GM21825 (cell line): Measurements from ENCODE around the gene PDE8B.
"Not testable (repeated sequence)": the region's sequence is repeated elsewhere in the genome, so short reads cannot be mapped to it uniquely, and the experiment has no call there.

Source experiments
- ATAC-seq: cut with Tn5 transposase; IDR thresholded peaks from one replicate; pipeline ENCODE4 v1.9.1; 2021; ENCODE audit warnings: mild to moderate bottlenecking, moderate library complexity; ENCODE audit not compliant: unreplicated experiment

PDE8B gene

DNA sequence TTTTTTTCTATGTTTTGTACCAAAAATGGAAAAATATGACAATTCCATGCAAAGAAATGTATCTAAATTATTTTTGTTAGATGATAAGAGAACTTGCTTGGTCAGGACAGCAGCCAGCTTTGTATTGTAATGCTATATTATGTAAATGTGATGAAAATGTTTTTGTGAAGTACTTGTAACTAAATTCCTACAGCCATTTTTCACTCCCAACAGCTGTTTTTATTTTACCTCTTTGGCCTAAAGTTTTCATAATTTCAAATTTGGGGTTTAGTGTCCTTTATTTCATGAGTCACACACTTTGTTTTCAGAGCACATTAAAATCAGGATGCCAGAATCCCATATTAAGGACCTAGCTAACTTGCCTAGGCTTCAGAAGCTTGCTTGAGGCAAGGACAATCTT is 217.5 kb downstream of the PDE8B start:
- ATAC-seq, result no peak

- no peak for ATAC-seq
Measured at GRCh38 chr5:77428526-77428925, 218.0 kb downstream of the PDE8B start.

DNA sequence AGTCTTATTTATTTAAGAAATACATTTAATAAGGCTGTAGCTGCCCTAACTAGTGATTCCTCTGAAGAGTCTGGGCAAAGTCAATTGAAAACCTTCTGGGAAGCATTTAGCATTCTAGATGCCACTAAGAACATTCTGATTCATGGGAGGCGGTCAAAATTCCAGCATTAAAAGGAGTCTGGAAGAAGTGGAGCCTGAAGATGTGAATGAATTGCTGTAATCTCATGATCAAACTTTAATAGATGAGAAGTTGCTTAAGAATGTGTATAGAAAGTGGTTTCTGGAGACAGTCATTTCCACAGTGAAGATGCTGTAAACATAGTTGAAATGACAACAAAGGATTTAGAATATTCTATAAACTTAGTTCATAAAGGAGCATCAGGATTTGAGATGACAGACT is 220.2 kb downstream of the PDE8B start:
- ATAC-seq, result no peak

DNA sequence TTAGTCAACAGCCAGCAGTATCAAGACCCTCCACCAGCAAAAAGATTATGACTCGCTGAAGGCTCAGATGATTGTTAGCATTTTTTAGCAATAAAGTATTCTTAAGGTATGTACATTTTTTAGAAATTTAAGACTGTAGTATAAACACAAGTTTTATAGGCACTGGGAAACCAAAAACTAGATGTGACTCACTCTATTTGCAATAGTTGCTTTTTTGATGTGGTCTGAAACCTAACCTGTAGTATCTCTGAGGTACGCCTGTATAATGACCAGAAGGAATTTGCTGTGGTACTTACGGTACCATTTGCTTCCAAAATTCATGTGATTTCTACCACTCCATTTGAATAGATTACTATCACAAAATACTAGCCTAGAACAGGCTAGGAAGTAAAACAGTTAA is 220.8 kb downstream of the PDE8B start:
- ATAC-seq, result no peak

GRCh38 chr5:77431719-77432118 is 221.2 kb downstream of the PDE8B start:
- no peak for ATAC-seq

GRCh38 chr5:77437194-77437593 is 226.7 kb downstream of the PDE8B start:
- no peak for ATAC-seq

DNA sequence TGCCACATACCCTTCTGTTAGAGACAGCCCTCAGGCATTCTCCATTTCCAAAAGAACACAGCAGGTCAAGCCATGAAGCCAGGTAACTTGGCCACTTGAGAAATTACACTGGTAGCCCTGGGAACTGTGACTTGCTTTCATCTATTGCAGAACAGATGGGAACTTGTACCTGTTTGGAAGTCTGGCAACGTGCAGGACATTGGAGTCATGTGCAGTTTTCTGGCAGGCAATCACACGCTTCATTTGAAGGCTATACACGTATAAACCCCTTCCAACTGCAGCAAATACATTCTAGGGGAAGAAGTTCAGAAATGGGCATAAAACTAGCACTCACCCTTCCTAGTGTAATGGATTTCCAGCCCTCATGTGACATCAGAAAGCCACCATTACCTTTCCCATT is 227.6 kb downstream of the PDE8B start:
- ATAC-seq, result no peak

GRCh38 chr5:77443670-77444069 is 233.2 kb downstream of the PDE8B start:
- ATAC-seq, result no peak

DNA sequence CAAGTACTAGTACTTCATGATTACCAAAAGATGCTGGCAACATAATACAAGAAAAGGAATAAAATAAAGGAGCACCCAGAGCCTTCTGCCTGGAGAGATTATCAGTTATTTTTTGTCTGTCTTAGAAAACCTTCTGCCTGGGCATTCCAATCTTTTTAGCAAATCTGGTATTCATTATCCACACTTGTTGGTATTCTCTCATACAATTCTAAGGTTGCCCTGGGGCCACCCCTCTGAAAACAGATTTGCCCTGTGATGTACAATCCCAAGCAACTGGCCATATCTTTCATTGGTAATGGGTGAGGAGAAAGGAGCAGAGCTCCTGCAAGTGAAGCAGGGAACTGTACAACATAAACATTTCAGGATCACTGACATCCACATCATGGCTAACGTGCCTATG is 233.9 kb downstream of the PDE8B start:
- no peak for ATAC-seq

DNA sequence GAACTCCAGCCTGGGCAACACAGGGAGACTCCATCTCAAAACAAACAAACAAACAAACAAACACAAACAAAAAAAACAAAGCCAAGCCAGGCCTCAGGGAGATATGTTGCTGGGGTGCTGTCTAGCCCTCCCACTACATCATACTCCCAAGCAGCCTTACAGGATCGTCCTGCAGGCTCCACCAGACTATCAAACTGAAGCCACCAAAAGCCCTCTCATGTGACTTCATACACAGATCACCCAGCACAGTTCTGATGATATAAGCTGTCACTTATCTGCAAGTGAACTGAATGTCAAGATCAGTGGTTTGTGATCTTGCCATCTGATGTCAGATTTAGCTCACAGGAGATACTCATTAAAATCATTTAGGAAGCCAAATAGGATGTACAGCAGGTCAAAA is 238.4 kb downstream of the PDE8B start:
- no peak for ATAC-seq

- no peak for ATAC-seq
Measured at GRCh38 chr5:77449277-77449676, 238.8 kb downstream of the PDE8B start.

DNA sequence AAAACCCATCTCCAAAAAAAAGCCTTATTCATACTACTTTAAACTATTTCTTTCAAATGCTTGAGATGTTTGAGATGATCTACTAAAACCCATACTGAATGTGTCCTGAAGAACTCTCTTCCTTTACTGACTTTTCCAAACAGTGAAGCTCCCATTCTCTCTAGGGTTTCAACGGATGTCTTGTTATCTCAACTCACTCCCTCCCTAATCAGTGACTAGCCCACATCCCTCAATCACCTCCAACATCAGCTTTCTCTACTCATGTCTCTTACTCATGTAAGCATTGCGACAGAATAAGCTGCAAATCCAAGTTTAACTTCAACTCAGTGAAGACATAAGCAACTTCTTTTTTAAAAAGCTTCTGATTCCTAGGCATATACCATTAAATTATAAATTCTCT is 239.5 kb downstream of the PDE8B start:
- no peak for ATAC-seq

GRCh38 chr5:77452351-77452750 is 241.9 kb downstream of the PDE8B start:
- ATAC-seq, result no peak

GRCh38 chr5:77454123-77454522 is 243.6 kb downstream of the PDE8B start:
- no peak for ATAC-seq

- no peak for ATAC-seq
Measured at GRCh38 chr5:77461287-77461686, 250.8 kb downstream of the PDE8B start.

DNA sequence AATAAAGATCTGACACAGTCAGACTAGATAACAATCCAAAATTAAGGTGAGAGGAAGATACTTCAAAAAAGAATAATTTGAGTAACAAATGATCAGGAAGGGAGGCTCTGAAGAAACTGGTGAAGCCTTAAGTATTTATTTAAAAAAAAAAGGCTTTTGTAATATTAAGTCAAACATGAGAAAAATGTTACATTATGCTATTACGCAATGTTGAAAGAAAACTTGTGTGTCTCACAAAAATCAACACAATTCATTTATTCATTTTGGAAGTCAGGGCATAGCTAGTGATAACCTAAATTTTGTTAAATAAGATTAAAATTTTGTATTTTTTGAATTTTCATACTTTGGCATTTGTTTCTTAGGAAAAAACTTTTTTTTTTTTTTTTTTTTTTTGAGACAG is 253.4 kb downstream of the PDE8B start:
- ATAC-seq, result no peak

- ATAC-seq, result not testable (repeated sequence)
Measured at GRCh38 chr5:77468875-77469274, 258.4 kb downstream of the PDE8B start.

DNA sequence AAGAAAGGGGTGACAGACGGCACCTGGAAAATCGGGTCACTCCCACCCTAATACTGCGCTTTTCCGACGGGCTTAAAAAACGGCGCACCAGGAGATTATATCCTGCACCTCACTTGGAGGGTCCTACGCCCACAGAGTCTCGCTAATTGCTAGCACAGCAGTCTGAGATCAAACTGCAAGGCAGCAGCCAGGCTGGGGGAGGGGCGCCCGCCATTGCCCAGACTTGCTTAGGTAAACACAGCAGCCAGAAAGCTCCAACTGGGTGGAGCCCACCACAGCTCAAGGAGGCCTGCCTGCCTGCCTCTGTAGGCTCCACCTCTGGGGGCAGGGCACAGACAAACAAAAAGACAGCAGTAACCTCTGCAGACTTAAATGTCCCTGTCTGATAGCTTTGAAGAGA is 264.6 kb downstream of the PDE8B start:
- not testable (repeated sequence) for ATAC-seq
